Forelimb muscle (tissue), 1 donor: Measurements from ENCODE around the gene EFHD2. TPM values are rescaled to one million over a fixed set of nuclear protein-coding genes. Genes with fewer than 3 reads are reported as not detected.
"Not testable (repeated sequence)": the region's sequence is repeated elsewhere in the genome, so short reads cannot be mapped to it uniquely, and the experiment has no call there.

Source experiments
- DNase-seq: peaks from one replicate; pipeline ENCODE4 v3.0.0-alpha.2; 2013; ENCODE audit warnings: low read depth
- polyA plus RNA-seq: library from polyadenylated mRNA; unstranded; fragments of 120-200 nt; gene quantifications from one replicate; pipeline ENCODE4 v1.2.1, GENCODE V29; 2013; ENCODE audit not compliant: insufficient read length

EFHD2 gene
- polyA plus RNA-seq, 1 donor, result 28.8 TPM

GRCh38 chr1:15452866-15453571, 43.3 kb downstream of the EFHD2 start:
- no peak for DNase-seq

- no peak for DNase-seq
Measured at GRCh38 chr1:15453734-15454133, 44.0 kb downstream of the EFHD2 start.

GRCh38 chr1:15454256-15454655, 44.6 kb downstream of the EFHD2 start:
- no peak for DNase-seq

- DNase-seq, result no peak
Measured at GRCh38 chr1:15455522-15455921, 45.8 kb downstream of the EFHD2 start.

GRCh38 chr1:15456313-15456954, 46.7 kb downstream of the EFHD2 start, which contains the start of gene CELA2A:
Gene CELA2A, plus strand, starts transcription at chr1:15456732. Its CDS starts 22 bp downstream, at chr1:15456754.
- DNase-seq, result no peak

GRCh38 chr1:15457585-15457984, 47.9 kb downstream of the EFHD2 start:
- DNase-seq, result no peak

- not testable (repeated sequence) for DNase-seq
Measured at GRCh38 chr1:15458388-15458787, 48.7 kb downstream of the EFHD2 start.

GRCh38 chr1:15459771-15460707, 50.4 kb downstream of the EFHD2 start:
- no peak for DNase-seq

- DNase-seq, result no peak
Measured at GRCh38 chr1:15460708-15461095, 51.0 kb downstream of the EFHD2 start.

- not testable (repeated sequence) for DNase-seq
Measured at GRCh38 chr1:15463064-15463800, 53.5 kb downstream of the EFHD2 start.

GRCh38 chr1:15463926-15464322, 54.2 kb downstream of the EFHD2 start:
- not testable (repeated sequence) for DNase-seq

- no peak for DNase-seq
Measured at GRCh38 chr1:15465674-15466073, 56.0 kb downstream of the EFHD2 start.

- not testable (repeated sequence) for DNase-seq
Measured at GRCh38 chr1:15466955-15467625, 57.4 kb downstream of the EFHD2 start.

GRCh38 chr1:15468145-15468544, 58.5 kb downstream of the EFHD2 start:
- no peak for DNase-seq

GRCh38 chr1:15469361-15469760, 59.7 kb downstream of the EFHD2 start:
- no peak for DNase-seq

- not testable (repeated sequence) for DNase-seq
Measured at GRCh38 chr1:15469821-15470448, 60.2 kb downstream of the EFHD2 start.

- DNase-seq, result not testable (repeated sequence)
Measured at GRCh38 chr1:15471067-15471466, 61.4 kb downstream of the EFHD2 start.

- not testable (repeated sequence) for DNase-seq
Measured at GRCh38 chr1:15471723-15472122, 62.0 kb downstream of the EFHD2 start.

GRCh38 chr1:15472587-15472986, 62.9 kb downstream of the EFHD2 start:
- no peak for DNase-seq

- no peak for DNase-seq
Measured at GRCh38 chr1:15475752-15476314, 66.1 kb downstream of the EFHD2 start, which contains the start of gene CELA2B. Gene CELA2B, plus strand, starts transcription at chr1:15476104. Its CDS starts 22 bp downstream, at chr1:15476126.
